GM21528 (cell line): Measurements from ENCODE around the gene ELANE.
"Not testable (repeated sequence)": the region's sequence is repeated elsewhere in the genome, so short reads cannot be mapped to it uniquely, and the experiment has no call there.

Experiments
- ATAC-seq: cut with Tn5 transposase; IDR thresholded peaks from one replicate; pipeline ENCODE4 v1.9.1; 2021; ENCODE audit warnings: mild to moderate bottlenecking, moderate library complexity; ENCODE audit not compliant: unreplicated experiment, low FRiP score

The ELANE gene

GRCh38 chr19:875265-875879, 23.3 kb downstream of the ELANE start:
- no peak for ATAC-seq

GRCh38 chr19:876089-876488, 24.0 kb downstream of the ELANE start:
- ATAC-seq: no peak

- no peak for ATAC-seq
Observed at GRCh38 chr19:876780-877314, 24.7 kb downstream of the ELANE start.

GRCh38 chr19:877992-878660, 26.0 kb downstream of the ELANE start:
- not testable (repeated sequence) for ATAC-seq

- ATAC-seq: not testable (repeated sequence)
Observed at GRCh38 chr19:878751-879561, 26.9 kb downstream of the ELANE start.

- no peak for ATAC-seq
Observed at GRCh38 chr19:879711-880438, 27.8 kb downstream of the ELANE start.

- no peak for ATAC-seq
Observed at GRCh38 chr19:881385-882071, 29.4 kb downstream of the ELANE start.

- ATAC-seq: no peak
Observed at GRCh38 chr19:882871-883497, 30.9 kb downstream of the ELANE start.

- ATAC-seq: no peak
Observed at GRCh38 chr19:883661-884211, 31.6 kb downstream of the ELANE start.

GRCh38 chr19:884420-885211, 32.5 kb downstream of the ELANE start:
- no peak for ATAC-seq

- ATAC-seq: no peak
Observed at GRCh38 chr19:885536-886224, 33.6 kb downstream of the ELANE start.

GRCh38 chr19:887072-887471, 35.0 kb downstream of the ELANE start:
- ATAC-seq: no peak

- no peak for ATAC-seq
Observed at GRCh38 chr19:887599-887998, 35.5 kb downstream of the ELANE start.

GRCh38 chr19:888581-889385, 36.7 kb downstream of the ELANE start:
- ATAC-seq: no peak

GRCh38 chr19:889662-890295, 37.7 kb downstream of the ELANE start:
- ATAC-seq: no peak

GRCh38 chr19:890831-891230, 38.7 kb downstream of the ELANE start:
- ATAC-seq: no peak
